ENCODE data around the gene ABCG8. TPM values are rescaled to one million over a fixed set of nuclear protein-coding genes. Genes with fewer than 3 reads are reported as not detected.

The ABCG8 gene
- total and polyA plus RNA-seq, 10 of the 15 experiments (the other 5 are each of a cell fraction or from before 2014, with no cell fraction given): not detected

GRCh38 chr2:43822839-43823238 lies 15.9 kb upstream of the ABCG8 start:
- ChIA-PET CTCF (no interaction called here), SMC1A (ENCODE audit: uncharacterized antibody, unreplicated experiment) (no interaction called here), RAD21 (ENCODE audit: unreplicated experiment) (no interaction called here), POLR2A (no interaction called here)
- Histone ChIP-seq H3K9ac (ENCODE audit: control insufficient read depth, insufficient read depth, low read length) (no peak overlapping the region), H3K36me3 (ENCODE audit: control insufficient read depth in 2 of 2, insufficient read depth in 2 of 2, low read length in 1 of 2) (no peaks in the 10 kb centered on the region), H3K27me3 (replicated peaks in 1 of 2; ENCODE audit: control insufficient read depth in 2 of 2, insufficient read depth in 2 of 2, low read length in 1 of 2) (no peaks in the 10 kb centered on the region), H3K27ac (ENCODE audit: control insufficient read depth, insufficient read depth) (no peak overlapping the region), H3K4me1 (ENCODE audit: control insufficient read depth, insufficient read depth, low read length) (no peaks in the 10 kb centered on the region), H3K4me3 (no peak overlapping the region), H4K20me1 (ENCODE audit: control insufficient read depth, insufficient read depth) (no peaks in the 10 kb centered on the region), H2AFZ (ENCODE audit: control insufficient read depth, low read depth, low read length) (no peak overlapping the region), H3K4me2 (ENCODE audit: control insufficient read depth, insufficient read depth) (no peak overlapping the region), H3K79me2 (ENCODE audit: control insufficient read depth, insufficient read depth, low read length) (no peaks in the 10 kb centered on the region), H3K9me3 (replicated peaks; ENCODE audit: control insufficient read depth, insufficient read depth, low read length) (no peaks in the 10 kb centered on the region)
- intact Hi-C loops (cut with micrococcal nuclease; ENCODE audit: unreplicated experiment): no loop called here
- FAIRE-seq (no peak), DNase-seq (ENCODE audit: low read depth, low spot score) (no peak), ATAC-seq (no peak)
- 46% methylated on average over 7 of the region's 7 CpGs for WGBS (ENCODE audit: insufficient coverage, insufficient replicate concordance, low lambda C conversion rate, missing lambda C conversion rate)
- no TSS peak for BruUV-seq (replicated peaks)
- TF ChIP-seq PAX8 (IDR thresholded peaks at IDR 0.05) (no peak), TBL1XR1 (IDR thresholded peaks at IDR 0.05; ENCODE audit: low read depth, low read length) (no peak), HDGF (IDR thresholded peaks at IDR 0.05) (no peak), SMC3 (IDR thresholded peaks at IDR 0.05; ENCODE audit: borderline replicate concordance, low read length) (no peak), TCF7 (IDR thresholded peaks at IDR 0.05; ENCODE audit: borderline replicate concordance) (no peak), NKRF (conservative IDR thresholded peaks at IDR 0.05) (no peak)
- in situ Hi-C loops (cut with MboI): no loop called here

GRCh38 chr2:43823751-43824150 lies 15.0 kb upstream of the ABCG8 start:
- ChIA-PET CTCF (no interaction called here), POLR2A (no interaction called here), RAD21 (ENCODE audit: unreplicated experiment) (no interaction called here), SMC1A (ENCODE audit: uncharacterized antibody, unreplicated experiment) (no interaction called here)
- no peak overlapping the region for H2AFZ ChIP-seq (ENCODE audit: control insufficient read depth, low read depth, low read length)
- no peaks in the 10 kb centered on the region for H3K4me1 ChIP-seq (ENCODE audit: control insufficient read depth, insufficient read depth, low read length)
- H3K4me2 ChIP-seq (ENCODE audit: control insufficient read depth, insufficient read depth): no peak overlapping the region
- H3K4me3 ChIP-seq: no peak overlapping the region
- intact Hi-C loops (cut with micrococcal nuclease; ENCODE audit: unreplicated experiment) (no loop called here), in situ Hi-C loops (cut with MboI) (no loop called here)
- no peaks in the 10 kb centered on the region for H3K79me2 ChIP-seq (ENCODE audit: control insufficient read depth, insufficient read depth, low read length)
- H3K27me3 ChIP-seq (replicated peaks in 1 of 2; ENCODE audit: control insufficient read depth in 2 of 2, insufficient read depth in 2 of 2, low read length in 1 of 2): no peaks in the 10 kb centered on the region
- H3K9me3 ChIP-seq (replicated peaks; ENCODE audit: control insufficient read depth, insufficient read depth, low read length): no peaks in the 10 kb centered on the region
- H3K36me3 ChIP-seq (ENCODE audit: control insufficient read depth in 2 of 2, insufficient read depth in 2 of 2, low read length in 1 of 2): no peaks in the 10 kb centered on the region
- WGBS (ENCODE audit: insufficient coverage, insufficient replicate concordance, low lambda C conversion rate, missing lambda C conversion rate): 63% methylated on average over 11 of the region's 11 CpGs
- no peaks in the 10 kb centered on the region for H4K20me1 ChIP-seq (ENCODE audit: control insufficient read depth, insufficient read depth)
- no peak overlapping the region for H3K9ac ChIP-seq (ENCODE audit: control insufficient read depth, insufficient read depth, low read length)
- no peak overlapping the region for H3K27ac ChIP-seq (ENCODE audit: control insufficient read depth, insufficient read depth)
- no peak for FAIRE-seq
- no peak for ATAC-seq
- BruUV-seq (replicated peaks): no TSS peak
- DNase-seq (ENCODE audit: low read depth, low spot score): no peak
- TF ChIP-seq KLF5 (IDR thresholded peaks at IDR 0.05; ENCODE audit: partially characterized antibody) (no peak), SIX5 (IDR thresholded peaks at IDR 0.05; ENCODE audit: low read depth, low read length, severe bottlenecking) (no peak), FOXK2 (IDR thresholded peaks at IDR 0.05) (no peak), ZNF207 (IDR thresholded peaks at IDR 0.05; ENCODE audit: borderline replicate concordance) (no peak), STAT3 (IDR thresholded peaks at IDR 0.05; ENCODE audit: low read depth, low read length) (no peak), CHD4 (IDR thresholded peaks at IDR 0.05) (no peak), ZBTB4 (CRISPR knock-in tag; IDR thresholded peaks at IDR 0.05) (no peak), RB1 (IDR thresholded peaks at IDR 0.05; ENCODE audit: borderline replicate concordance) (no peak), POU2F2 (IDR thresholded peaks at IDR 0.05; ENCODE audit: borderline replicate concordance, low read depth, low read length) (no peak), RCOR1 (conservative IDR thresholded peaks at IDR 0.05; ENCODE audit: low read depth, low read length) (no peak)
